Neural crest cell (in vitro differentiated cells): ENCODE measurements around the gene ADGRD2. TPM values are rescaled to one million over a fixed set of nuclear protein-coding genes. Genes with fewer than 3 reads are reported as not detected.

Source experiments
- DNase-seq: peaks from one replicate; pipeline ENCODE4 v3.0.0; 2021; ENCODE audit warnings: low read depth, mixed read lengths, low spot score
- H3K27ac Mint-ChIP-seq: one replicate; pipeline ENCODE4 v1.8.0; 2021; ENCODE audit warnings: mild to moderate bottlenecking, mixed read lengths; ENCODE audit not compliant: unreplicated experiment
- H3K27me3 Mint-ChIP-seq: 2 replicates; pipeline ENCODE4 v1.8.0; 2021; ENCODE audit warnings: low read depth, mild to moderate bottlenecking, mixed read lengths
- H3K36me3 Mint-ChIP-seq: 2 replicates; pipeline ENCODE4 v1.8.0; 2021; ENCODE audit warnings: low read depth, mild to moderate bottlenecking, mixed read lengths
- H3K4me1 Mint-ChIP-seq: 2 replicates; pipeline ENCODE4 v1.8.0; 2021; ENCODE audit warnings: mixed read lengths
- H3K4me3 Mint-ChIP-seq: one replicate; pipeline ENCODE4 v1.8.0; 2021; ENCODE audit warnings: mild to moderate bottlenecking, mixed read lengths
- H3K9me3 Mint-ChIP-seq: 2 replicates; pipeline ENCODE4 v1.8.0; 2021; ENCODE audit warnings: mixed read lengths
- CTCF ChIP-seq: fragments of 200-600 bp; sonication (generic); conservative IDR thresholded peaks from 2 replicates; pipeline ENCODE4 v1.5.0; 2021; ENCODE audit warnings: antibody characterized with exemption, mild to moderate bottlenecking
- total RNA-seq: library from RNA; stranded (reverse); gene quantifications from 2 replicates; pipeline ENCODE4 v1.2.1, GENCODE V29; 2021

ADGRD2 gene
- total RNA-seq, 1 donor from 2014 or later, result 0.44 TPM

DNA sequence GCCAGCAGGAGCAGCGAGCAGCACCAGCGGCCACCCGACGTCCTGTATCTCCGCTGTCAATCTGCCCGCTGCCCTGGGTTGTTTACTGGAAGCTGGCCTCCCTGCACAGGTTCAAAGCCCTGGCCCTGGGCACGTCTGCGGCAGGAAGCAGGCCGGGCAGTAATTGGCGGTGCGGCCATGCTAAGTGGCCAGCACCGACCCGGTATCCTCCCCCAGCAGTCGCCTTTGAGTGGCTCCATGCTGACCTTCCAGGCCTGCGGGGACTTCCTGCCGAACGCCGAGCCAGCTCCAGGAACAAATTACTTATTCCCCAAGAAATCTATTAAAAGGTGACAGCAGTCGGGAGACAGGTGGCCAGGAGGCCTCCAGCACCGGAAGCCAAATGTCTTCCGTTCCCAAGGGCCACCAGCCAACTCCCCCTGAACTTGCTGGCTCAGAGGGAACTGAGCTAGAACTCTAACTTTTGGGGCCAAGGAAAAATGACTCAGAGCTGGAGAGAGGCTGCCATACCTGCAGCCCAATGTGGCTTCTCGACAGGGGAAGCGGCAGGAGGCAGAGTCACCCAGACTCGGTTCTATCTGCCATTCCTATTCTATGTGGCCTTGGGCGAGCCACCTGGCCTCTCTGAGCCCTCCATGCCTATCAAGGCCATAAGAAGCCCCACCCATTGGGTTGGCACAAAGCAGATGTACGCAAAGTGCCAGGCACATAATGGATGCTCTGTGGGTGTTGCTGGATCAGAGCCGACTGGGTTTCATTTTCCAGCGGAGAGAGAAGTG, 21.3 kb upstream of the ADGRD2 start:
- no peaks in the 10 kb centered on the region for H3K4me1 Mint-ChIP-seq
- DNase-seq, result no peak
- H3K36me3 Mint-ChIP-seq, result no peaks in the 10 kb centered on the region
- H3K9me3 Mint-ChIP-seq, result no peaks in the 10 kb centered on the region
- H3K27me3 Mint-ChIP-seq, result peaks cover 8% of the 10 kb centered on the region
- TF ChIP-seq CTCF, result no peak
- H3K27ac Mint-ChIP-seq, result no peak overlapping the region
- H3K4me3 Mint-ChIP-seq, result no peak overlapping the region

- TF ChIP-seq CTCF, result no peak
- DNase-seq, result no peak
- Mint-ChIP-seq H3K36me3 (no peaks in the 10 kb centered on the region), H3K9me3 (no peaks in the 10 kb centered on the region), H3K4me1 (no peaks in the 10 kb centered on the region), H3K4me3 (no peak overlapping the region), H3K27ac (no peak overlapping the region), H3K27me3 (peaks cover 4% of the 10 kb centered on the region)
These were observed 20.8 kb upstream of the ADGRD2 start for GRCh38 chr9:124429530-124429867.

DNA sequence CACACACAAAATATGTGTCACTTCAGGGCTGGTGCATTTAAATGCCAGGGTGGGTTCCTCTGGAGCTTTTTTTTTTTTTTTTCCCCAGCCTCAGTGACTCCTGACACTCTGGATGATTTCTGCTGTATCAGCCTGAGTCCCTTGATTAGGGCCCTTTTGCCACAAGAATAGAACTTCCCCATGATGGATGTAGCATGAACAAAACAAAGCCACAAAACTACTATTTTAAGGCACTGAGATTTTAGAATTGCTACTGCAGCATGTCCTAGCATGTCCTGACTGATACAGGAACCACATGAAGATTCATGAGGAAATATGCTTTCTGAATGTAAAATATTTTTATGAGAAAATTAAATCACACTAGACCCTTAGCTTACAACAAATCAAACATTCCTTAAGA, 13.9 kb upstream of the ADGRD2 start:
- no peak for DNase-seq
- H3K36me3 Mint-ChIP-seq, result no peaks in the 10 kb centered on the region
- TF ChIP-seq CTCF, result no peak
- no peak overlapping the region for H3K27ac Mint-ChIP-seq
- H3K9me3 Mint-ChIP-seq, result no peaks in the 10 kb centered on the region
- peaks cover 2% of the 10 kb centered on the region for H3K27me3 Mint-ChIP-seq
- no peaks in the 10 kb centered on the region for H3K4me1 Mint-ChIP-seq
- no peak overlapping the region for H3K4me3 Mint-ChIP-seq

DNA sequence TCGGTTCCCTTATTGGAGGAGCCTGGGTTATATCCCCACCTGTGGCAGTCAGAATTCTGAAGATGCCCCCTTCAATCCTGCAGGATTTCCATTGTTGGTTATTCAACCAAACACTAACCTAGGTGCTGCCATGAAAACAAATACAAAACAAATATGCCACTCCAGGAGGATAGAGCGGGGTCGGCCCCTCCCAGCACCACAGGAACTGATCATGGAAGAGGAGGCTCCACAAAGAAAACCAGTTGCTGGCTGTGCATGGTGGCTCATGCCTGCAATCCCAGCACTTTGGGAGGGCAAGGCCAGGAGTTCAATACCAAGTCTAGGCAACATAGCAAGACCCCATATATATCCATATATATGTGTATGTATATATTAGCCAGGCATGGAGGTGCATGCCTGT, 13.2 kb upstream of the ADGRD2 start:
- H3K9me3 Mint-ChIP-seq, result no peaks in the 10 kb centered on the region
- TF ChIP-seq CTCF, result no peak
- peaks cover 2% of the 10 kb centered on the region for H3K27me3 Mint-ChIP-seq

DNA sequence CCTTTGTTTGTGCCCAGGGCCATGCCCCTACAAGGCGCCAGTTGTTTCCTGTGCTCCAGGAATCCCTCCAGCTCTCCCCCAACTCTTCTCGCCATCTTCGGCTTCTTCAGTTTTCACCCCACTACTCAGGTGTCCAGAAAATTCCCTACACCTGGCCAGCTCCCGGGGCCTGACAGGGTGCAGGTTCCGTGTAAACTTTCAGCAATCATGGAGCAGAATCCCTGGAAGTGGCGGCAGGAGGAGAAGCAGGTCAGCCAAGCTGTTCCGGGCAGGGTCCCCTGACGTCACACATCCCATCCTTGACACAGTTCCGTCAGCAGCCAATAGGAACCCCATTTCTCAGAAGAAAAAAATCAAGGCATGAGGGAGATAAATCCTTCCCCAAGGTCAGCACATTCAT, 12.2 kb upstream of the ADGRD2 start:
- Mint-ChIP-seq H3K27me3 (peaks cover 2% of the 10 kb centered on the region), H3K4me3 (no peak overlapping the region), H3K4me1 (no peaks in the 10 kb centered on the region), H3K27ac (no peak overlapping the region), H3K36me3 (no peaks in the 10 kb centered on the region), H3K9me3 (no peaks in the 10 kb centered on the region)
- TF ChIP-seq CTCF, result no peak
- DNase-seq, result no peak

More for the DNA sequence above, 13.2 kb upstream of the ADGRD2 start:
- DNase-seq, result no peak
- no peak overlapping the region for H3K4me3 Mint-ChIP-seq
- H3K4me1 Mint-ChIP-seq, result no peaks in the 10 kb centered on the region
- no peaks in the 10 kb centered on the region for H3K36me3 Mint-ChIP-seq
- H3K27ac Mint-ChIP-seq, result no peak overlapping the region
